ENCODE results near the gene SLC47A1. TPM values are rescaled to one million over a fixed set of nuclear protein-coding genes. Genes with fewer than 3 reads are reported as not detected.

Gene SLC47A1
- total and polyA plus RNA-seq, 2 of the 4 experiments (the other 2 are of a cell fraction), result not detected

- POLR2A ChIA-PET (ENCODE audit: unreplicated experiment), result no interaction called here
- ATAC-seq (ENCODE audit: low read depth), result no peak
Measured at GRCh38 chr17:19487024-19487600, 46.5 kb upstream of the SLC47A1 start.

More at GRCh38 chr17:19487024-19487600, 46.5 kb upstream of the SLC47A1 start:
- no peak for DNase-seq
- TF ChIP-seq MAZ (IDR thresholded peaks at IDR 0.05; ENCODE audit: borderline replicate concordance, low read depth, low read length) (no peak), NFE2L2 (IDR thresholded peaks at IDR 0.05; ENCODE audit: low read depth, low read length) (no peak), ELK1 (IDR thresholded peaks at IDR 0.05; ENCODE audit: borderline replicate concordance, low read depth, low read length) (no peak), CEBPB (IDR thresholded peaks at IDR 0.05; ENCODE audit: low read depth, low read length) (no peak), USF2 (IDR thresholded peaks at IDR 0.05; ENCODE audit: low read depth, low read length) (no peak), RCOR1 (IDR thresholded peaks at IDR 0.05; ENCODE audit: insufficient replicate concordance, low read length) (no peak), CHD1 (IDR thresholded peaks at IDR 0.05; ENCODE audit: low read depth, low read length) (no peak), POLR2A (IDR thresholded peaks at IDR 0.05; ENCODE audit: low read depth, low read length) (no peak), MXI1 (IDR thresholded peaks at IDR 0.05; ENCODE audit: borderline replicate concordance, low read depth, low read length) (no peak), RAD21 (IDR thresholded peaks at IDR 0.05; ENCODE audit: low read length) (no peak), SMC3 (IDR thresholded peaks at IDR 0.05; ENCODE audit: low read depth, low read length) (no peak)
- H3K27ac ChIP-seq (ENCODE audit: insufficient read depth, low read length), result no peak overlapping the region
- no peak overlapping the region for H3K56ac ChIP-seq (ENCODE audit: extremely low read depth, insufficient read depth, low read length)
- H3K18ac ChIP-seq (ENCODE audit: low read depth, low read length), result no peak overlapping the region
- H3K9ac ChIP-seq (ENCODE audit: low read depth, low read length), result no peak overlapping the region
- H3K4ac ChIP-seq (ENCODE audit: low read depth, low read length), result no peak overlapping the region
- no peak overlapping the region for H4K8ac ChIP-seq (ENCODE audit: low read depth in 2 of 2, low read length in 2 of 2)
- BruUV-seq (replicated peaks), result no TSS peak
- no peak overlapping the region for H2BK5ac ChIP-seq (ENCODE audit: low read depth, low read length, poor library complexity, severe bottlenecking)
- no peak overlapping the region for H4K5ac ChIP-seq (ENCODE audit: low read depth, low read length)
- no peaks in the 10 kb centered on the region for H3K9me1 ChIP-seq (ENCODE audit: insufficient read depth, low read length)
- H2BK15ac ChIP-seq (ENCODE audit: low read depth, low read length), result no peak overlapping the region
- no peak overlapping the region for H3K23ac ChIP-seq (ENCODE audit: low read depth, low read length)
- in situ Hi-C loops (cut with MboI; ENCODE audit: low sequenced_read_pairs), result no loop called here
- no peak overlapping the region for H3K14ac ChIP-seq (replicated peaks; ENCODE audit: low read depth, low read length)
- no peak overlapping the region for H4K91ac ChIP-seq (ENCODE audit: insufficient read depth, low read depth, low read length)
- no peak overlapping the region for H2AK5ac ChIP-seq (ENCODE audit: low read depth, low read length)
- H2BK20ac ChIP-seq (ENCODE audit: low read depth, low read length), result no peak overlapping the region
- no peak overlapping the region for H2BK120ac ChIP-seq (ENCODE audit: low read depth, low read length)
- 28% methylated on average over 3 of the region's 12 CpGs; no CpG with 5 or more reads in 1 of the 2 experiments for WGBS, 2 experiments (ENCODE audit: extremely low coverage in 2 of 2, insufficient read length in 1 of 2)
- peaks cover 3% of the 10 kb centered on the region; the same call in 1 of the 2 replicates for H3K27me3 ChIP-seq (ENCODE audit: control insufficient read depth, insufficient read depth, low read length)
- H3K4me3 ChIP-seq (ENCODE audit: insufficient read depth, low read depth, low read length), result no peak overlapping the region
- no peaks in the 10 kb centered on the region for H3K79me1 ChIP-seq (ENCODE audit: low read depth in 1 of 2, low read length in 2 of 2)
- dilution Hi-C loops (cut with HindIII; ENCODE audit: low sequenced_read_pairs, unreplicated experiment), result no loop called here
- peaks cover 5% of the 10 kb centered on the region; the same call in 1 of the 2 replicates for H3K4me1 ChIP-seq (ENCODE audit: control insufficient read depth, insufficient read depth, low read length)
- no peaks in the 10 kb centered on the region for H3K9me3 ChIP-seq (ENCODE audit: control insufficient read depth, insufficient read depth, low read length)
- peak overlapping the region; percentile 75 for H2AFZ ChIP-seq (replicated peaks; ENCODE audit: low read length, poor library complexity)
- CTCF ChIA-PET, result interaction anchor here (0.6 kb wide), 1 partner anchor 30 kb away, joined by 4 read pairs; no protein-coding TSS in a partner anchor
- H3K36me3 ChIP-seq (ENCODE audit: control insufficient read depth, insufficient read depth, low read length), result no peaks in the 10 kb centered on the region
- intact Hi-C loops (cut with micrococcal nuclease), result no loop called here
- no peaks in the 10 kb centered on the region for H4K20me1 ChIP-seq (ENCODE audit: insufficient read depth, low read length)
- no peak overlapping the region for H3K4me2 ChIP-seq (ENCODE audit: low read depth, low read length)
- peak overlapping the region; percentile 28 for H2AK9ac ChIP-seq (replicated peaks; ENCODE audit: low read depth, low read length, poor library complexity)

Measured in IMR-90 (cell line).